ENCODE data around the gene TRIM46. TPM values are rescaled to one million over a fixed set of nuclear protein-coding genes. Genes with fewer than 3 reads are reported as not detected.

Gene TRIM46
- total and polyA plus RNA-seq, 9 of the 15 experiments (the other 6 are each of a cell fraction or from before 2014, with no cell fraction given) = 0.05 to 0.60 (median 0.16) TPM; not detected in 3

- peak in 1 of 3 experiments; percentile 67; a peak in 2 of 6 replicates for TF ChIP-seq ZBTB11 (CRISPR knock-in tag; IDR thresholded peaks at IDR 0.05)
- TF ChIP-seq TEAD4 (IDR thresholded peaks at IDR 0.05; ENCODE audit: low read length) = peak; percentile 9
- no peak for TF ChIP-seq TEAD4 (CRISPR knock-in tag; IDR thresholded peaks at IDR 0.05; ENCODE audit: borderline replicate concordance)
- peak; percentile 23 for TF ChIP-seq CBFA2T3 (IDR thresholded peaks at IDR 0.05)
- TF ChIP-seq SMC3 (conservative IDR thresholded peaks at IDR 0.05; ENCODE audit: insufficient read depth, low read depth, low read length) = peak; percentile 46
- TF ChIP-seq HDAC8 (tag; IDR thresholded peaks at IDR 0.05) = no peak
- no peak for TF ChIP-seq CEBPB (tag; IDR thresholded peaks at IDR 0.05)
- TF ChIP-seq EWSR1 (IDR thresholded peaks at IDR 0.05; ENCODE audit: borderline replicate concordance, low read depth, partially characterized antibody) = no peak
- no peak for TF ChIP-seq DMBX1 (CRISPR knock-in tag; IDR thresholded peaks at IDR 0.05; ENCODE audit: borderline replicate concordance)
- no peak for TF ChIP-seq NFATC3 (IDR thresholded peaks at IDR 0.05)
- TF ChIP-seq NFRKB (IDR thresholded peaks at IDR 0.05; ENCODE audit: low read depth) = peak; percentile 93
- peak; percentile 76 for TF ChIP-seq EP400 (IDR thresholded peaks at IDR 0.05)
- no peak for TF ChIP-seq MEIS2 (IDR thresholded peaks at IDR 0.05; ENCODE audit: partially characterized antibody)
- no peak; a peak in 2 of 4 replicates for TF ChIP-seq ARNT (IDR thresholded peaks at IDR 0.05)
- TF ChIP-seq RNF219 (CRISPR knock-in tag; IDR thresholded peaks at IDR 0.05) = no peak
- TF ChIP-seq USF2 (CRISPR knock-in tag; IDR thresholded peaks at IDR 0.05) = no peak
- no peak for TF ChIP-seq CCAR2 (IDR thresholded peaks at IDR 0.05; ENCODE audit: low read depth, low read length)
- no peak; the same call in 1 of the 2 replicates for TF ChIP-seq NR1H2 (CRISPR knock-in tag; IDR thresholded peaks at IDR 0.05)
- no peak for TF ChIP-seq ZNF551 (CRISPR knock-in tag; IDR thresholded peaks at IDR 0.05)
- TF ChIP-seq, protein P1, sequence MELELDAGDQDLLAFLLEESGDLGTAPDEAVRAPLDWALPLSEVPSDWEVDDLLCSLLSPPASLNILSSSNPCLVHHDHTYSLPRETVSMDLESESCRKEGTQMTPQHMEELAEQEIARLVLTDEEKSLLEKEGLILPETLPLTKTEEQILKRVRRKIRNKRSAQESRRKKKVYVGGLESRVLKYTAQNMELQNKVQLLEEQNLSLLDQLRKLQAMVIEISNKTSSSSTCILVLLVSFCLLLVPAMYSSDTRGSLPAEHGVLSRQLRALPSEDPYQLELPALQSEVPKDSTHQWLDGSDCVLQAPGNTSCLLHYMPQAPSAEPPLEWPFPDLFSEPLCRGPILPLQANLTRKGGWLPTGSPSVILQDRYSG (tag; conservative IDR thresholded peaks at IDR 0.05; ENCODE audit: low read depth) = no peak
These were observed 19.8 kb downstream of the TRIM46 start (continued) for GRCh38 chr1:155193275-155193990.
